GM12878 (cell line): ENCODE measurements around the gene ATP2B1. TPM values are rescaled to one million over a fixed set of nuclear protein-coding genes. Genes with fewer than 3 reads are reported as not detected.

ENCODE experiments used
- ATAC-seq: fragments of 200-7000 bp; cut with Tn5 transposase; 3 replicates; pipeline ENCODE4 v1.9.1; 2020; ENCODE audit warnings: mild to moderate bottlenecking, moderate library complexity
- BruUV-seq: library from RNA; stranded (reverse); fragments of 400-500 nt; replicated peaks from 2 replicates; lab custom pipeline; 2021; lab: Mats Ljungman, UMichigan
- CTCF ChIA-PET: fragments of 300-600 bp; sonication (Branson Sonifier 250); formaldehyde crosslinking; extraction: SDS; loops from one replicate; lab custom pipeline; 2021; ENCODE audit warnings: inconsistent platforms; lab: Yijun Ruan, JAX
- POLR2A ChIA-PET: fragments of 350-600 bp; formaldehyde crosslinking; extraction: SDS; loops from one replicate; lab custom pipeline; 2021; ENCODE audit warnings: inconsistent platforms; lab: Charles Lee
- RAD21 ChIA-PET: fragments of 300-600 bp; sonication (Branson Sonifier 250); formaldehyde crosslinking; loops from one replicate; lab custom pipeline; 2023; ENCODE audit warnings: antibody characterized with exemption; ENCODE audit not compliant: unreplicated experiment; lab: Charles Lee
- SMC1A ChIA-PET: fragments of 300-600 bp; sonication (Branson Sonifier 250); formaldehyde crosslinking; loops from one replicate; lab custom pipeline; 2023; ENCODE audit not compliant: unreplicated experiment, uncharacterized antibody; lab: Charles Lee
- DNase-seq: peaks from one replicate; pipeline ENCODE4 v3.0.0-alpha.2; 2011; ENCODE audit warnings: low read depth, low spot score
- FAIRE-seq: peaks from 3 replicates; lab custom pipeline; 2011; peaks lifted over from hg19 to GRCh38; lab: Jason Lieb, UNC
- H2AFZ ChIP-seq: 2 replicates; pipeline ENCODE4 v1.6.0; 2011; ENCODE audit warnings: low read depth, low read length, control low read depth; ENCODE audit not compliant: control insufficient read depth
- H3K27ac ChIP-seq: 2 replicates; pipeline ENCODE4 v1.5.1; 2011; ENCODE audit warnings: control low read depth; ENCODE audit not compliant: control insufficient read depth, insufficient read depth
- H3K27me3 ChIP-seq, 2 experiments: replicated peaks in 1 of 2; 2 replicates each; pipeline versions ENCODE4 v1.6.0 to v1.6.1; 2011; ENCODE audit warnings: low read length in 1 of 2; ENCODE audit not compliant: control insufficient read depth in 2 of 2, insufficient read depth in 2 of 2
- H3K36me3 ChIP-seq, 2 experiments: 2 replicates each; pipeline ENCODE4 v1.5.1; 2011; ENCODE audit warnings: low read length in 1 of 2; ENCODE audit not compliant: control insufficient read depth in 2 of 2, insufficient read depth in 2 of 2
- H3K4me1 ChIP-seq: 2 replicates; pipeline ENCODE4 v1.6.1; 2011; ENCODE audit warnings: mild to moderate bottlenecking, low read length, moderate library complexity, mixed read lengths; ENCODE audit not compliant: control insufficient read depth, insufficient read depth
- H3K4me2 ChIP-seq: 2 replicates; pipeline ENCODE4 v1.6.0; 2011; ENCODE audit warnings: control low read depth; ENCODE audit not compliant: control insufficient read depth, insufficient read depth
- H3K4me3 ChIP-seq: fragments of 200-600 bp; sonication (generic); 2 replicates; pipeline ENCODE4 v1.5.1; 2016
- H3K79me2 ChIP-seq: 2 replicates; pipeline ENCODE4 v1.6.0; 2011; ENCODE audit warnings: low read length; ENCODE audit not compliant: control insufficient read depth, insufficient read depth
- H3K9ac ChIP-seq: 2 replicates; pipeline ENCODE4 v1.8.0; 2011; ENCODE audit warnings: low read length, control low read depth, mixed read lengths; ENCODE audit not compliant: control insufficient read depth, insufficient read depth
- H3K9me3 ChIP-seq: replicated peaks from 3 replicates; pipeline ENCODE4 v1.5.1; 2011; ENCODE audit warnings: mild to moderate bottlenecking, low read length; ENCODE audit not compliant: control insufficient read depth, insufficient read depth
- H4K20me1 ChIP-seq: 2 replicates; pipeline ENCODE4 v1.6.0; 2011; ENCODE audit not compliant: control insufficient read depth, insufficient read depth
- BACH1 ChIP-seq: fragments of 450-650 bp; IDR thresholded peaks from 2 replicates; pipeline ENCODE4 v1.6.1; 2017; ENCODE audit warnings: mild to moderate bottlenecking, borderline replicate concordance
- BMI1 ChIP-seq: fragments of 450-650 bp; IDR thresholded peaks from 2 replicates; pipeline ENCODE4 v1.6.1; 2016; ENCODE audit warnings: mild to moderate bottlenecking, moderate library complexity, borderline replicate concordance
- E2F4 ChIP-seq: IDR thresholded peaks from 2 replicates; pipeline ENCODE4 v1.6.1; 2012; ENCODE audit warnings: low read depth, low read length, improper control_type of control experiment
- E2F8 ChIP-seq: fragments of 450-650 bp; IDR thresholded peaks from 2 replicates; pipeline ENCODE4 v1.6.1; 2018; ENCODE audit warnings: mild to moderate bottlenecking, low read depth, moderate library complexity; ENCODE audit not compliant: partially characterized antibody
- ELK1 ChIP-seq: IDR thresholded peaks from 2 replicates; pipeline ENCODE4 v1.6.1; 2012; ENCODE audit warnings: low read depth, low read length, improper control_type of control experiment
- GABPA ChIP-seq: IDR thresholded peaks from 2 replicates; pipeline ENCODE4 v1.6.1; 2014; ENCODE audit warnings: antibody characterized with exemption, low read depth, mild to moderate bottlenecking, inconsistent platforms
- MEF2B ChIP-seq: fragments of 450-650 bp; IDR thresholded peaks from 2 replicates; pipeline ENCODE4 v1.6.1; 2018; ENCODE audit warnings: mild to moderate bottlenecking, moderate library complexity; ENCODE audit not compliant: partially characterized antibody, poor library complexity, severe bottlenecking
- NFIC ChIP-seq: IDR thresholded peaks from 2 replicates; pipeline ENCODE4 v1.6.1; 2012; ENCODE audit warnings: low read depth, mild to moderate bottlenecking, inconsistent platforms, low read length, moderate library complexity
- SREBF1 ChIP-seq: IDR thresholded peaks from 2 replicates; pipeline ENCODE4 v1.6.1; 2012; ENCODE audit warnings: mild to moderate bottlenecking, low read length
- TBL1XR1 ChIP-seq: IDR thresholded peaks from 2 replicates; pipeline ENCODE4 v1.6.1; 2012; ENCODE audit warnings: low read depth, low read length, improper control_type of control experiment
- ZNF24 ChIP-seq: fragments of 450-650 bp; IDR thresholded peaks from 2 replicates; pipeline ENCODE4 v1.6.1; 2017; ENCODE audit warnings: antibody characterized with exemption, mild to moderate bottlenecking
- ZNF384 ChIP-seq: IDR thresholded peaks from 2 replicates; pipeline ENCODE4 v1.6.1; 2012; ENCODE audit warnings: low read depth, mild to moderate bottlenecking, low read length, improper control_type of control experiment, borderline replicate concordance
- WGBS: methylation state at CpG from one replicate; pipeline ENCODE4 v1.1.6; 2016; ENCODE audit warnings: low lambda C conversion rate; ENCODE audit not compliant: insufficient replicate concordance, insufficient coverage; ENCODE audit errors: missing lambda C conversion rate; 5-methylcytosine and 5-hydroxymethylcytosine counted together
- in situ Hi-C: fragments of 300-500 bp; cut with MboI; formaldehyde crosslinking; loops from 9 replicates; pipeline ENCODE4 v1.14.3; 2018; ENCODE audit warnings: mixed read lengths
- intact Hi-C: fragments of 100-400 bp; cut with micrococcal nuclease; formaldehyde crosslinking; loops from one replicate; pipeline ENCODE4 v1.14.2; 2022; ENCODE audit not compliant: unreplicated experiment
- polyA plus RNA-seq, 11 experiments: library from polyadenylated mRNA; depleted of rRNA in 4 of 11; unstranded in 6 of 11; stranded (reverse) in 5 of 11; fragments of >200 nt; fragmentation: Nextera tagmentation in 4 of 11; fragmentation: Illumina TruSeq in 1 of 11; extraction: Ambion mirVana in 4 of 11; extraction: Trizol in 1 of 11; gene quantifications; 1 replicate in 1 of 11; 2 replicates in 10 of 11; pipeline versions ENCODE4 v1.2.1 to v1.2.3, GENCODE V29; 2011 to 2016; ENCODE audit warnings: inconsistent platforms in 2 of 11, missing spikeins in 2 of 11, low read depth in 1 of 11
- total RNA-seq, 4 experiments: library from RNA; depleted of rRNA in 3 of 4; stranded (reverse); fragments of >200 nt in 3 of 4; fragmentation: Illumina TruSeq in 1 of 4; extraction: Trizol in 1 of 4; gene quantifications; 2 replicates each; pipeline versions ENCODE4 v1.2.1 to v1.2.3, GENCODE V29; 2013 to 2021
- TF ChIP-seq, protein P1 (sequence below): fragments of 450-650 bp; IDR thresholded peaks from 2 replicates; pipeline ENCODE4 v1.6.1; 2017; ENCODE audit warnings: mild to moderate bottlenecking, moderate library complexity

The ATP2B1 gene
- total and polyA plus RNA-seq, 10 of the 15 experiments (the other 5 are each of a cell fraction or from before 2014, with no cell fraction given), result 15.9 to 67.8 (median 48.5) TPM

DNA sequence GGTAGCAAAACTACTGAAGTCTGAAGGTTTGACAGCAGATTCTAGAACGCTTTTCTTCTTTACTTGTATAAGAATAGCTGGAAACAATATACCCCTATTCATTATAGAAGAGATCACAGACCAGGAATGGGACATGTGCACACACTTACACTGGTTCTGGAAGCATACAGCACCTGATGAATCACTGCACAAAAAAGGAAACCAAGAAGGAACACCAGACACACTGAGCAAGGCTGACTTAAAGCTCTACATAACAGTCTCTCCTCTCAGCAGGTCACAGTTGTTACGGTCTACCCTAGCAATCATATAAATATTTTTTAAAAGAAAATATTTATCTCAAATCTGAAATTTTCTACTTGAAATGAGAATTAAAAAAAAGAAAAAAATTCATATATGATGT is 13.5 kb downstream of the ATP2B1 start (continued):
- no peak for TF ChIP-seq NFIC

- H3K9ac ChIP-seq, result no peak overlapping the region
- CTCF ChIA-PET, result interaction anchor here (1.4 to 3.5 kb wide), 2 partner anchors 11 to 256 kb away, joined by 3 to 18 read pairs; no protein-coding TSS in a partner anchor
- H3K27me3 ChIP-seq, result no peaks in the 10 kb centered on the region
- SMC1A ChIA-PET, result interaction anchor here (0.7 to 3.2 kb wide), 6 partner anchors 9 to 95 kb away, joined by 3 to 21 read pairs (median 8); no protein-coding TSS in a partner anchor
- RAD21 ChIA-PET, result interaction anchor here (1.2 to 2.6 kb wide), 3 partner anchors 10 to 34 kb away, joined by 3 to 9 read pairs (median 6); no protein-coding TSS in a partner anchor
- intact Hi-C loops, result no loop called here
- no TSS peak for BruUV-seq
- H4K20me1 ChIP-seq, result no peaks in the 10 kb centered on the region
- H3K27ac ChIP-seq, result no peak overlapping the region
- POLR2A ChIA-PET, result interaction anchor here (0.8 to 3.0 kb wide), 4 partner anchors 12 to 73 kb away, joined by 5 to 12 read pairs (median 6); partner anchors contain the start of gene ATP2B1
- WGBS, result 82% methylated on average over 5 of the region's 5 CpGs
- peaks cover 97% of the 10 kb centered on the region for H3K79me2 ChIP-seq
- FAIRE-seq (no peak), ATAC-seq (no peak), DNase-seq (no peak)
- peaks cover 9% of the 10 kb centered on the region for H3K4me1 ChIP-seq
- in situ Hi-C loops, result no loop called here
- H3K4me2 ChIP-seq, result no peak overlapping the region
- H3K9me3 ChIP-seq, result no peaks in the 10 kb centered on the region; the same call in 1 of the 3 replicates
- no peaks in the 10 kb centered on the region for H3K36me3 ChIP-seq
- H3K4me3 ChIP-seq, result no peak overlapping the region
- H2AFZ ChIP-seq, result no peak overlapping the region
- TF ChIP-seq, protein P1, sequence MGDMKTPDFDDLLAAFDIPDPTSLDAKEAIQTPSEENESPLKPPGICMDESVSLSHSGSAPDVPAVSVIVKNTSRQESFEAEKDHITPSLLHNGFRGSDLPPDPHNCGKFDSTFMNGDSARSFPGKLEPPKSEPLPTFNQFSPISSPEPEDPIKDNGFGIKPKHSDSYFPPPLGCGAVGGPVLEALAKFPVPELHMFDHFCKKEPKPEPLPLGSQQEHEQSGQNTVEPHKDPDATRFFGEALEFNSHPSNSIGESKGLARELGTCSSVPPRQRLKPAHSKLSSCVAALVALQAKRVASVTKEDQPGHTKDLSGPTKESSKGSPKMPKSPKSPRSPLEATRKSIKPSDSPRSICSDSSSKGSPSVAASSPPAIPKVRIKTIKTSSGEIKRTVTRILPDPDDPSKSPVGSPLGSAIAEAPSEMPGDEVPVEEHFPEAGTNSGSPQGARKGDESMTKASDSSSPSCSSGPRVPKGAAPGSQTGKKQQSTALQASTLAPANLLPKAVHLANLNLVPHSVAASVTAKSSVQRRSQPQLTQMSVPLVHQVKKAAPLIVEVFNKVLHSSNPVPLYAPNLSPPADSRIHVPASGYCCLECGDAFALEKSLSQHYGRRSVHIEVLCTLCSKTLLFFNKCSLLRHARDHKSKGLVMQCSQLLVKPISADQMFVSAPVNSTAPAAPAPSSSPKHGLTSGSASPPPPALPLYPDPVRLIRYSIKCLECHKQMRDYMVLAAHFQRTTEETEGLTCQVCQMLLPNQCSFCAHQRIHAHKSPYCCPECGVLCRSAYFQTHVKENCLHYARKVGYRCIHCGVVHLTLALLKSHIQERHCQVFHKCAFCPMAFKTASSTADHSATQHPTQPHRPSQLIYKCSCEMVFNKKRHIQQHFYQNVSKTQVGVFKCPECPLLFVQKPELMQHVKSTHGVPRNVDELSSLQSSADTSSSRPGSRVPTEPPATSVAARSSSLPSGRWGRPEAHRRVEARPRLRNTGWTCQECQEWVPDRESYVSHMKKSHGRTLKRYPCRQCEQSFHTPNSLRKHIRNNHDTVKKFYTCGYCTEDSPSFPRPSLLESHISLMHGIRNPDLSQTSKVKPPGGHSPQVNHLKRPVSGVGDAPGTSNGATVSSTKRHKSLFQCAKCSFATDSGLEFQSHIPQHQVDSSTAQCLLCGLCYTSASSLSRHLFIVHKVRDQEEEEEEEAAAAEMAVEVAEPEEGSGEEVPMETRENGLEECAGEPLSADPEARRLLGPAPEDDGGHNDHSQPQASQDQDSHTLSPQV, result no peak
- TF ChIP-seq ZNF24, result no peak
- no peak for TF ChIP-seq SREBF1
- TF ChIP-seq MEF2B, result no peak
- TF ChIP-seq BMI1, result no peak
- no peak for TF ChIP-seq E2F4
- no peak for TF ChIP-seq BACH1
- no peak for TF ChIP-seq TBL1XR1
- TF ChIP-seq NFIC, result no peak
- no peak for TF ChIP-seq ZNF384
- TF ChIP-seq ELK1, result no peak
- TF ChIP-seq E2F8, result no peak
- no peak for TF ChIP-seq GABPA
Observed at GRCh38 chr12:89694542-89694941, 14.1 kb downstream of the ATP2B1 start.
